GM12801 (cell line): ENCODE measurements around the gene SRP14.

Experiments
- CTCF ChIP-seq: IDR thresholded peaks from one replicate; pipeline ENCODE4 v1.5.1; 2011; ENCODE audit warnings: control low read depth; ENCODE audit not compliant: insufficient read length; ENCODE audit errors: extremely low read depth

SRP14 gene

GRCh38 chr15:40070166-40070557 lies 31.2 kb upstream of the SRP14 start:
- no peak for TF ChIP-seq CTCF

GRCh38 chr15:40069178-40070165 lies 30.5 kb upstream of the SRP14 start:
- TF ChIP-seq CTCF, result no peak

- TF ChIP-seq CTCF, result no peak
Measured at GRCh38 chr15:40067921-40068624, 29.1 kb upstream of the SRP14 start.

- no peak for TF ChIP-seq CTCF
Measured at GRCh38 chr15:40066589-40066988, 27.6 kb upstream of the SRP14 start.

GRCh38 chr15:40065166-40065565 lies 26.2 kb upstream of the SRP14 start:
- TF ChIP-seq CTCF, result no peak

GRCh38 chr15:40064231-40064894 lies 25.4 kb upstream of the SRP14 start:
- no peak for TF ChIP-seq CTCF

GRCh38 chr15:40063563-40064011 lies 24.6 kb upstream of the SRP14 start:
- no peak for TF ChIP-seq CTCF
